Astrocyte of the spinal cord (primary cell): ENCODE results near the gene SPEG.
A peak's percentile ranks its signal among the peaks of the same experiment; 100 is the strongest.

Experiments
- DNase-seq: peaks from one replicate; pipeline ENCODE4 v3.0.0; 2011; ENCODE audit warnings: low read depth, low spot score
- H3K4me3 ChIP-seq: 2 replicates; pipeline ENCODE4 v1.5.1; 2011; ENCODE audit warnings: low read depth, mild to moderate bottlenecking, low read length, moderate library complexity
- CTCF ChIP-seq: IDR thresholded peaks from 2 replicates; pipeline ENCODE4 v1.5.1; 2012; ENCODE audit warnings: low read depth, mild to moderate bottlenecking, low read length, inconsistent platforms
- in situ Hi-C: cut with HindIII; loops from 2 replicates; pipeline ENCODE4 v1.10.0; 2017; ENCODE audit warnings: low sequenced_read_pairs

SPEG gene

GRCh38 chr2:219437690-219438206, 3.1 kb downstream of the SPEG start:
- in situ Hi-C loops, result no loop called here
- TF ChIP-seq CTCF, result no peak
- H3K4me3 ChIP-seq, result no peak overlapping the region
- no peak for DNase-seq

- no peak for TF ChIP-seq CTCF
- in situ Hi-C loops, result no loop called here
- no peak for DNase-seq
- no peak overlapping the region for H3K4me3 ChIP-seq
These were observed 3.8 kb downstream of the SPEG start for GRCh38 chr2:219438453-219438852.

GRCh38 chr2:219439506-219439905, 4.9 kb downstream of the SPEG start:
- no peak for TF ChIP-seq CTCF
- H3K4me3 ChIP-seq, result no peak overlapping the region
- no peak for DNase-seq
- in situ Hi-C loops, result no loop called here

GRCh38 chr2:219440388-219441256, 6.0 kb downstream of the SPEG start:
- no peak for TF ChIP-seq CTCF
- DNase-seq, result no peak
- H3K4me3 ChIP-seq, result no peak overlapping the region
- in situ Hi-C loops, result no loop called here

GRCh38 chr2:219441451-219442255, 7.0 kb downstream of the SPEG start:
- DNase-seq, result no peak
- peak overlapping the region; percentile 52 for H3K4me3 ChIP-seq
- in situ Hi-C loops, result no loop called here

More at GRCh38 chr2:219441451-219442255, 7.0 kb downstream of the SPEG start:
- TF ChIP-seq CTCF, result no peak
